GM12878 (cell line): ENCODE results near the gene SLC37A3. TPM values are rescaled to one million over a fixed set of nuclear protein-coding genes. Genes with fewer than 3 reads are reported as not detected.
A peak's percentile ranks its signal among the peaks of the same experiment; 100 is the strongest.

Experiments
- ATAC-seq: fragments of 200-7000 bp; cut with Tn5 transposase; 3 replicates; pipeline ENCODE4 v1.9.1; 2020; ENCODE audit warnings: mild to moderate bottlenecking, moderate library complexity
- BruUV-seq: library from RNA; stranded (reverse); fragments of 400-500 nt; replicated peaks from 2 replicates; lab custom pipeline; 2021; lab: Mats Ljungman, UMichigan
- CTCF ChIA-PET: fragments of 300-600 bp; sonication (Branson Sonifier 250); formaldehyde crosslinking; extraction: SDS; loops from one replicate; lab custom pipeline; 2021; ENCODE audit warnings: inconsistent platforms; lab: Yijun Ruan, JAX
- POLR2A ChIA-PET: fragments of 350-600 bp; formaldehyde crosslinking; extraction: SDS; loops from one replicate; lab custom pipeline; 2021; ENCODE audit warnings: inconsistent platforms; lab: Charles Lee
- RAD21 ChIA-PET: fragments of 300-600 bp; sonication (Branson Sonifier 250); formaldehyde crosslinking; loops from one replicate; lab custom pipeline; 2023; ENCODE audit warnings: antibody characterized with exemption; ENCODE audit not compliant: unreplicated experiment; lab: Charles Lee
- SMC1A ChIA-PET: fragments of 300-600 bp; sonication (Branson Sonifier 250); formaldehyde crosslinking; loops from one replicate; lab custom pipeline; 2023; ENCODE audit not compliant: unreplicated experiment, uncharacterized antibody; lab: Charles Lee
- DNase-seq: peaks from one replicate; pipeline ENCODE4 v3.0.0-alpha.2; 2011; ENCODE audit warnings: low read depth, low spot score
- FAIRE-seq: peaks from 3 replicates; lab custom pipeline; 2011; peaks lifted over from hg19 to GRCh38; lab: Jason Lieb, UNC
- H2AFZ ChIP-seq: 2 replicates; pipeline ENCODE4 v1.6.0; 2011; ENCODE audit warnings: low read depth, low read length, control low read depth; ENCODE audit not compliant: control insufficient read depth
- H3K27ac ChIP-seq: 2 replicates; pipeline ENCODE4 v1.5.1; 2011; ENCODE audit warnings: control low read depth; ENCODE audit not compliant: control insufficient read depth, insufficient read depth
- H3K27me3 ChIP-seq, 2 experiments: replicated peaks in 1 of 2; 2 replicates each; pipeline versions ENCODE4 v1.6.0 to v1.6.1; 2011; ENCODE audit warnings: low read length in 1 of 2; ENCODE audit not compliant: control insufficient read depth in 2 of 2, insufficient read depth in 2 of 2
- H3K36me3 ChIP-seq, 2 experiments: 2 replicates each; pipeline ENCODE4 v1.5.1; 2011; ENCODE audit warnings: low read length in 1 of 2; ENCODE audit not compliant: control insufficient read depth in 2 of 2, insufficient read depth in 2 of 2
- H3K4me1 ChIP-seq: 2 replicates; pipeline ENCODE4 v1.6.1; 2011; ENCODE audit warnings: mild to moderate bottlenecking, low read length, moderate library complexity, mixed read lengths; ENCODE audit not compliant: control insufficient read depth, insufficient read depth
- H3K4me2 ChIP-seq: 2 replicates; pipeline ENCODE4 v1.6.0; 2011; ENCODE audit warnings: control low read depth; ENCODE audit not compliant: control insufficient read depth, insufficient read depth
- H3K4me3 ChIP-seq: fragments of 200-600 bp; sonication (generic); 2 replicates; pipeline ENCODE4 v1.5.1; 2016
- H3K79me2 ChIP-seq: 2 replicates; pipeline ENCODE4 v1.6.0; 2011; ENCODE audit warnings: low read length; ENCODE audit not compliant: control insufficient read depth, insufficient read depth
- H3K9ac ChIP-seq: 2 replicates; pipeline ENCODE4 v1.8.0; 2011; ENCODE audit warnings: low read length, control low read depth, mixed read lengths; ENCODE audit not compliant: control insufficient read depth, insufficient read depth
- H3K9me3 ChIP-seq: replicated peaks from 3 replicates; pipeline ENCODE4 v1.5.1; 2011; ENCODE audit warnings: mild to moderate bottlenecking, low read length; ENCODE audit not compliant: control insufficient read depth, insufficient read depth
- H4K20me1 ChIP-seq: 2 replicates; pipeline ENCODE4 v1.6.0; 2011; ENCODE audit not compliant: control insufficient read depth, insufficient read depth
- ATF7 ChIP-seq: fragments of 450-650 bp; IDR thresholded peaks from 2 replicates; pipeline ENCODE4 v1.6.1; 2016; ENCODE audit warnings: low read depth, mild to moderate bottlenecking
- BACH1 ChIP-seq: fragments of 450-650 bp; IDR thresholded peaks from 2 replicates; pipeline ENCODE4 v1.6.1; 2017; ENCODE audit warnings: mild to moderate bottlenecking, borderline replicate concordance
- BCL11A ChIP-seq: IDR thresholded peaks from 2 replicates; pipeline ENCODE4 v1.6.1; 2011; ENCODE audit warnings: low read depth, low read length
- BHLHE40 ChIP-seq, 2 experiments: fragments of 450-650 bp in 1 of 2; IDR thresholded peaks; 2 replicates each; pipeline ENCODE4 v1.6.1; 2011 to 2017; ENCODE audit warnings: low read depth in 2 of 2, borderline replicate concordance in 1 of 2, improper control_type of control experiment in 1 of 2, low read length in 1 of 2, mild to moderate bottlenecking in 1 of 2
- BMI1 ChIP-seq: fragments of 450-650 bp; IDR thresholded peaks from 2 replicates; pipeline ENCODE4 v1.6.1; 2016; ENCODE audit warnings: mild to moderate bottlenecking, moderate library complexity, borderline replicate concordance
- CHD2 ChIP-seq: IDR thresholded peaks from 2 replicates; pipeline ENCODE4 v1.6.1; 2011; ENCODE audit warnings: low read depth, low read length, improper control_type of control experiment, borderline replicate concordance
- DPF2 ChIP-seq: fragments of 450-650 bp; IDR thresholded peaks from 2 replicates; pipeline ENCODE4 v1.6.1; 2017; ENCODE audit warnings: mild to moderate bottlenecking
- EZH2 ChIP-seq: IDR thresholded peaks from 2 replicates; pipeline ENCODE4 v1.6.1; 2012; ENCODE audit warnings: low read depth, mild to moderate bottlenecking, control low read depth, inconsistent platforms, low read length, borderline replicate concordance; ENCODE audit not compliant: control insufficient read depth
- FOXK2 ChIP-seq: fragments of 450-650 bp; IDR thresholded peaks from 2 replicates; pipeline ENCODE4 v1.6.1; 2017; ENCODE audit warnings: mild to moderate bottlenecking, moderate library complexity
- GABPA ChIP-seq: IDR thresholded peaks from 2 replicates; pipeline ENCODE4 v1.6.1; 2014; ENCODE audit warnings: antibody characterized with exemption, low read depth, mild to moderate bottlenecking, inconsistent platforms
- HCFC1 ChIP-seq: fragments of 150-350 bp; IDR thresholded peaks from 2 replicates; pipeline ENCODE4 v1.6.1; 2014; ENCODE audit warnings: low read length
- HDGF ChIP-seq: fragments of 450-650 bp; IDR thresholded peaks from 2 replicates; pipeline ENCODE4 v1.6.1; 2016; ENCODE audit warnings: antibody characterized with exemption
- MEF2A ChIP-seq: IDR thresholded peaks from 2 replicates; pipeline ENCODE4 v1.6.1; 2011; ENCODE audit warnings: low read depth, mild to moderate bottlenecking, low read length, moderate library complexity; ENCODE audit not compliant: insufficient read depth
- MTA2 ChIP-seq: fragments of 450-650 bp; IDR thresholded peaks from 2 replicates; pipeline ENCODE4 v1.6.1; 2016; ENCODE audit warnings: low read depth, mild to moderate bottlenecking, moderate library complexity
- NFXL1 ChIP-seq: fragments of 450-650 bp; IDR thresholded peaks from 2 replicates; pipeline ENCODE4 v1.6.1; 2017; ENCODE audit warnings: antibody characterized with exemption, mild to moderate bottlenecking, borderline replicate concordance
- NR2F1 ChIP-seq: fragments of 450-650 bp; conservative IDR thresholded peaks from 2 replicates; pipeline ENCODE4 v1.6.1; 2017; ENCODE audit warnings: mild to moderate bottlenecking
- RFX5 ChIP-seq: IDR thresholded peaks from 2 replicates; pipeline ENCODE4 v1.6.1; 2011; ENCODE audit warnings: low read depth, low read length, improper control_type of control experiment
- SIN3A ChIP-seq: IDR thresholded peaks from 2 replicates; pipeline ENCODE4 v1.6.1; 2012; ENCODE audit warnings: low read depth, low read length, improper control_type of control experiment
- SRF ChIP-seq, 2 experiments: IDR thresholded peaks; 2 replicates each; pipeline ENCODE4 v1.6.1; 2011; ENCODE audit warnings: low read depth in 2 of 2, low read length in 2 of 2, mild to moderate bottlenecking in 1 of 2, moderate library complexity in 1 of 2
- SUZ12 ChIP-seq: fragments of 200-600 bp; sonication (generic); IDR thresholded peaks from one replicate; pipeline ENCODE4 v1.6.1; 2018; ENCODE audit warnings: antibody characterized with exemption, mild to moderate bottlenecking; ENCODE audit not compliant: unreplicated experiment
- TBL1XR1 ChIP-seq: IDR thresholded peaks from 2 replicates; pipeline ENCODE4 v1.6.1; 2012; ENCODE audit warnings: low read depth, low read length, improper control_type of control experiment
- ZNF24 ChIP-seq: fragments of 450-650 bp; IDR thresholded peaks from 2 replicates; pipeline ENCODE4 v1.6.1; 2017; ENCODE audit warnings: antibody characterized with exemption, mild to moderate bottlenecking
- ZNF384 ChIP-seq: IDR thresholded peaks from 2 replicates; pipeline ENCODE4 v1.6.1; 2012; ENCODE audit warnings: low read depth, mild to moderate bottlenecking, low read length, improper control_type of control experiment, borderline replicate concordance
- ZNF622 ChIP-seq: fragments of 450-650 bp; IDR thresholded peaks from 2 replicates; pipeline ENCODE4 v1.6.1; 2017; ENCODE audit warnings: mild to moderate bottlenecking, inconsistent platforms
- ZZZ3 ChIP-seq: IDR thresholded peaks from 2 replicates; pipeline ENCODE4 v1.6.1; 2011; ENCODE audit warnings: low read depth; ENCODE audit not compliant: control insufficient read depth, insufficient read length
- WGBS: methylation state at CpG from one replicate; pipeline ENCODE4 v1.1.6; 2016; ENCODE audit warnings: low lambda C conversion rate; ENCODE audit not compliant: insufficient replicate concordance, insufficient coverage; ENCODE audit errors: missing lambda C conversion rate; 5-methylcytosine and 5-hydroxymethylcytosine counted together
- in situ Hi-C: fragments of 300-500 bp; cut with MboI; formaldehyde crosslinking; loops from 9 replicates; pipeline ENCODE4 v1.14.3; 2018; ENCODE audit warnings: mixed read lengths
- intact Hi-C: fragments of 100-400 bp; cut with micrococcal nuclease; formaldehyde crosslinking; loops from one replicate; pipeline ENCODE4 v1.14.2; 2022; ENCODE audit not compliant: unreplicated experiment
- polyA plus RNA-seq, 11 experiments: library from polyadenylated mRNA; depleted of rRNA in 4 of 11; unstranded in 6 of 11; stranded (reverse) in 5 of 11; fragments of >200 nt; fragmentation: Nextera tagmentation in 4 of 11; fragmentation: Illumina TruSeq in 1 of 11; extraction: Ambion mirVana in 4 of 11; extraction: Trizol in 1 of 11; gene quantifications; 1 replicate in 1 of 11; 2 replicates in 10 of 11; pipeline versions ENCODE4 v1.2.1 to v1.2.3, GENCODE V29; 2011 to 2016; ENCODE audit warnings: inconsistent platforms in 2 of 11, missing spikeins in 2 of 11, low read depth in 1 of 11
- total RNA-seq, 4 experiments: library from RNA; depleted of rRNA in 3 of 4; stranded (reverse); fragments of >200 nt in 3 of 4; fragmentation: Illumina TruSeq in 1 of 4; extraction: Trizol in 1 of 4; gene quantifications; 2 replicates each; pipeline versions ENCODE4 v1.2.1 to v1.2.3, GENCODE V29; 2013 to 2021
- TF ChIP-seq, protein P1 (sequence below): fragments of 450-650 bp; IDR thresholded peaks from 2 replicates; pipeline ENCODE4 v1.6.1; 2016; ENCODE audit warnings: mild to moderate bottlenecking

The SLC37A3 gene
- total and polyA plus RNA-seq, 10 of the 15 experiments (the other 5 are each of a cell fraction or from before 2014, with no cell fraction given): 3.7 to 13.6 (median 11.0) TPM

DNA sequence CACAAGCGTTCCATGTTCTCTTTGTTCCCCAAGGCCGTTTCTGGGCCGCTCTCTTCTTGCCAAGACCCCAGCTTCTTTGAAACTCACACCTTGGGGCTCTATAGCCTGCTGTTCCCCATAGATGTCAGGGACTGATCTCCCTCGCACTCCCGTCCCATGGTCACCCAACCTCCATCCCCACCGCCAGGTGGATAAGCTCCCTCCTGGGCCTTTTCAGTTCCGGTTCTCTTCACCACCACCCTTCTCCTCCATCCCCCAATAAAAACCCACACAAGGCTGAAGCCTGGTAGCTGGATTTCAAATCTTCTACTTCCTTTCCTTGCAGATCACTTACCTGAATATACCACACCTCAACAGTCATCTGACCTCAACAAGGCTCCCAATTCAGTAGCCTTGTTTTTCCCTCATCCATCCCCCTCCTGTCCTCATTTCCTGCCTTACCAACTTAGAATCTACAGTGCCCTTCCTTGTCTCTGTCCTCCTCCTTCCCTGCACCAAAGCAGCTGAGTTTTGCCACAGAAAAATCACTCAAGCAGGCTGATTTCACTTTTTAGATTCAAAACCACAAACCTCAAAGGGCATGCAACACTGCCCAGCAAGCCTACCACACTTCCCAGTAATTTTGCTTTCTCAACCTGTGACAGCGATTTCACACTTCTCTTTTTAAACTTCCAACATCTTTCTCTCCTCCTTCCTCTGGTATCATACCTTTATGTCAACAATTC, 7.7 kb downstream of the SLC37A3 start:
- intact Hi-C loops: no loop called here
- BruUV-seq: no TSS peak
- peak; percentile 22; the same call in 1 of the 2 replicates for TF ChIP-seq NR2F1
- TF ChIP-seq, protein P1, sequence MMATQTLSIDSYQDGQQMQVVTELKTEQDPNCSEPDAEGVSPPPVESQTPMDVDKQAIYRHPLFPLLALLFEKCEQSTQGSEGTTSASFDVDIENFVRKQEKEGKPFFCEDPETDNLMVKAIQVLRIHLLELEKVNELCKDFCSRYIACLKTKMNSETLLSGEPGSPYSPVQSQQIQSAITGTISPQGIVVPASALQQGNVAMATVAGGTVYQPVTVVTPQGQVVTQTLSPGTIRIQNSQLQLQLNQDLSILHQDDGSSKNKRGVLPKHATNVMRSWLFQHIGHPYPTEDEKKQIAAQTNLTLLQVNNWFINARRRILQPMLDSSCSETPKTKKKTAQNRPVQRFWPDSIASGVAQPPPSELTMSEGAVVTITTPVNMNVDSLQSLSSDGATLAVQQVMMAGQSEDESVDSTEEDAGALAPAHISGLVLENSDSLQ: no peak
- TF ChIP-seq CHD2: no peak
- TF ChIP-seq RFX5: no peak
- no peak for TF ChIP-seq MEF2A
- peak; percentile 44; the same call in 1 of the 2 replicates for TF ChIP-seq DPF2
- no peak for TF ChIP-seq BCL11A
- TF ChIP-seq ATF7: no peak
- TF ChIP-seq FOXK2: no peak
- TF ChIP-seq BHLHE40 (IDR thresholded peaks at IDR 0.05; ENCODE audit: borderline replicate concordance in 1 of 2, low read depth in 2 of 2, low read length in 1 of 2): peak; percentile 20 to 37; a peak in 1 of 4 replicates
- peak; percentile 68 for TF ChIP-seq MTA2
- no peak for TF ChIP-seq GABPA
- TF ChIP-seq ZNF622: no peak
- TF ChIP-seq SUZ12: no peak
- no peak for TF ChIP-seq SIN3A
- TF ChIP-seq SRF (IDR thresholded peaks at IDR 0.05; ENCODE audit: low read depth in 2 of 2, low read length in 2 of 2): no peak
- TF ChIP-seq ZZZ3: no peak
- TF ChIP-seq ZNF24: no peak
- no peak for TF ChIP-seq HCFC1
- no peak for TF ChIP-seq BMI1
- TF ChIP-seq NFXL1: no peak
- no peak for TF ChIP-seq EZH2
- TF ChIP-seq HDGF: no peak
- TF ChIP-seq BACH1: no peak
- TF ChIP-seq TBL1XR1: no peak
- no peak for TF ChIP-seq ZNF384

More for the DNA sequence above, 7.7 kb downstream of the SLC37A3 start:
- Histone ChIP-seq H3K79me2 (no peaks in the 10 kb centered on the region; the same call in 1 of the 2 replicates), H3K9ac (no peak overlapping the region), H3K4me3 (0 out of 2 replicates have a peak overlapping the region, but pooled peaks have one; percentile 12), H2AFZ (no peak overlapping the region), H3K27ac (no peak overlapping the region), H3K36me3 (no peaks in the 10 kb centered on the region), H3K4me2 (peak overlapping the region; percentile 76), H3K4me1 (peaks cover 23% of the 10 kb centered on the region), H3K27me3 (no peaks in the 10 kb centered on the region), H4K20me1 (no peaks in the 10 kb centered on the region; the same call in 1 of the 2 replicates), H3K9me3 (no peaks in the 10 kb centered on the region)
- FAIRE-seq: peak; percentile 98
- peak; percentile 61 for DNase-seq
- WGBS: 14% methylated on average over 8 of the region's 8 CpGs
- RAD21 ChIA-PET: interaction anchor here (0.9 to 1.3 kb wide), 2 partner anchors 49 to 50 kb away, joined by 3 read pairs; no protein-coding TSS in a partner anchor
- ATAC-seq: peak; percentile 82
- POLR2A ChIA-PET: interaction anchor here (0.6 kb wide), 1 partner anchor 11 kb away, joined by 3 read pairs; no protein-coding TSS in a partner anchor
- CTCF ChIA-PET: interaction anchor here (0.7 to 1.3 kb wide), 2 partner anchors 50 to 80 kb away, joined by 3 to 4 read pairs; no protein-coding TSS in a partner anchor
- in situ Hi-C loops: no loop called here
- SMC1A ChIA-PET: interaction anchor here (0.6 to 1.6 kb wide), 3 partner anchors 12 to 786 kb away, joined by 3 read pairs; no protein-coding TSS in a partner anchor
